Natural killer cell (primary cell): ENCODE results near the gene SAMD8. TPM values are rescaled to one million over a fixed set of nuclear protein-coding genes. Genes with fewer than 3 reads are reported as not detected.
"Not testable (repeated sequence)": the region's sequence is repeated elsewhere in the genome, so short reads cannot be mapped to it uniquely, and the experiment has no call there.

ENCODE experiments used
- ATAC-seq, 3 donors: fragments of 150-1000 bp in 2 of 3; fragments of 200-7000 bp in 1 of 3; cut with Tn5 transposase; 1 replicate in 1 of 3; 2 replicates in 2 of 3; pipeline ENCODE4 v1.10.0; 2021; ENCODE audit warnings: mild to moderate bottlenecking in 2 of 3, moderate library complexity in 2 of 3
- DNase-seq, 2 donors: peaks; one replicate each; pipeline versions ENCODE4 v3.0.0 to v3.0.0-alpha.2; 2013 to 2021; ENCODE audit warnings: mixed read lengths in 1 of 2
- H3K27ac ChIP-seq: one replicate; pipeline ENCODE4 v1.5.1; 2013; ENCODE audit warnings: mild to moderate bottlenecking, low read length
- H3K27me3 ChIP-seq: one replicate; pipeline ENCODE4 v1.6.1; 2013; ENCODE audit warnings: low read length; ENCODE audit not compliant: control insufficient read depth, insufficient read depth
- H3K36me3 ChIP-seq: one replicate; pipeline ENCODE4 v1.6.1; 2013; ENCODE audit warnings: low read length; ENCODE audit not compliant: control insufficient read depth, insufficient read depth
- H3K4me1 ChIP-seq: one replicate; pipeline ENCODE4 v1.6.1; 2013; ENCODE audit warnings: low read length; ENCODE audit not compliant: control insufficient read depth, insufficient read depth
- H3K4me3 ChIP-seq: one replicate; pipeline ENCODE4 v1.5.1; 2013; ENCODE audit warnings: low read length
- H3K9me3 ChIP-seq: one replicate; pipeline ENCODE4 v1.6.1; 2013; ENCODE audit warnings: low read length; ENCODE audit not compliant: control insufficient read depth, insufficient read depth
- H3K27ac Mint-ChIP-seq, 2 donors: one replicate each; pipeline ENCODE4 v1.8.0; 2022; ENCODE audit warnings: mild to moderate bottlenecking in 2 of 2, mixed read lengths in 2 of 2, moderate library complexity in 1 of 2
- H3K27me3 Mint-ChIP-seq, 2 donors: one replicate each; pipeline ENCODE4 v1.8.0; 2022; ENCODE audit warnings: low read depth in 2 of 2, mixed read lengths in 2 of 2
- H3K36me3 Mint-ChIP-seq: one replicate; pipeline ENCODE4 v1.8.0; 2022; ENCODE audit warnings: mixed read lengths
- H3K4me1 Mint-ChIP-seq, 2 donors: one replicate each; pipeline ENCODE4 v1.8.0; 2022; ENCODE audit warnings: mixed read lengths in 2 of 2
- H3K4me3 Mint-ChIP-seq: one replicate; pipeline ENCODE4 v1.8.0; 2022; ENCODE audit warnings: mild to moderate bottlenecking, moderate library complexity, mixed read lengths
- H3K9me3 Mint-ChIP-seq, 2 donors: one replicate each; pipeline ENCODE4 v1.8.0; 2022; ENCODE audit warnings: mixed read lengths in 2 of 2
- WGBS: methylation state at CpG from one replicate; pipeline ENCODE4 v1.1.7; 2013; ENCODE audit warnings: missing lambda C conversion rate; ENCODE audit not compliant: insufficient coverage; 5-methylcytosine and 5-hydroxymethylcytosine counted together
- intact Hi-C: fragments of 100-400 bp; cut with micrococcal nuclease; formaldehyde crosslinking; loops from one replicate; pipeline ENCODE4 v1.14.2; 2022
- total RNA-seq, 4 donors: library from RNA; stranded (reverse); fragments of 120-200 nt in 1 of 4; gene quantifications; one replicate each; pipeline versions ENCODE4 v1.2.3 to v1.2.4, GENCODE V29; 2013 to 2022
- TF ChIP-seq, protein P1 (sequence below): fragments of 200-600 bp; IDR thresholded peaks from one replicate; pipeline ENCODE4 v1.8.0; 2022; ENCODE audit warnings: antibody characterized with exemption

SAMD8 gene
- total RNA-seq, 3 donors from 2014 or later (not counting 1 experiment from before 2014, with no cell fraction given) = 26.6 to 30.9 (median 29.6) TPM

DNA sequence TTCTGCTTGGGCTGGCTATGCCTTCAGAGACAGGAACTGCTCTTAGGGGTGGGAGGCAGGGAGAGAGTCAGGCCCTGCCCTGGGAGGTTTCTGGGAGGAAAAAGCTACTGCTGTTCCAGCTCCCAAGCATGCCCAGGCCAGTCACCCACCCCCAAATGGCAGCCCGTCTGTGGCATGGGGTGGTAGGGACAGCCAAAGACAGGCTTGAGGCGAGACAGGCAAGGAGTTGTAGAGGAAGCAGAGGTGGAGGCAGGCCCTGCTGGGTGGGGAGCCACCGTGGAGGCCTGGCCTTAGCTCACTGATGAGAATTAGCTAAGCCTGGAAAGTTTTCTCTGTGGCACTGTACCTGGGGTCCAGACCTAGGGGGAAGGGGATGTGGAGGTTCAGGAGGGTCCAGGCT lies 6.6 kb upstream of the SAMD8 start:
- no peak overlapping the region for H3K4me3 ChIP-seq
- peaks cover 0 to 6% of the 10 kb centered on the region in 2 donors for H3K4me1 Mint-ChIP-seq
- H3K27me3 Mint-ChIP-seq = no peaks in the 10 kb centered on the region
- WGBS = 83% methylated on average over 3 of the region's 3 CpGs
- no peaks in the 10 kb centered on the region for H3K36me3 Mint-ChIP-seq
- H3K9me3 ChIP-seq = no peaks in the 10 kb centered on the region
- DNase-seq (no peak), ATAC-seq (no peak)
- H3K4me1 ChIP-seq = peaks cover 5% of the 10 kb centered on the region
- H3K27ac ChIP-seq = no peak overlapping the region
- H3K4me3 Mint-ChIP-seq = no peak overlapping the region
- H3K27me3 ChIP-seq = no peaks in the 10 kb centered on the region
- no peak overlapping the region for H3K27ac Mint-ChIP-seq
- TF ChIP-seq, protein P1, sequence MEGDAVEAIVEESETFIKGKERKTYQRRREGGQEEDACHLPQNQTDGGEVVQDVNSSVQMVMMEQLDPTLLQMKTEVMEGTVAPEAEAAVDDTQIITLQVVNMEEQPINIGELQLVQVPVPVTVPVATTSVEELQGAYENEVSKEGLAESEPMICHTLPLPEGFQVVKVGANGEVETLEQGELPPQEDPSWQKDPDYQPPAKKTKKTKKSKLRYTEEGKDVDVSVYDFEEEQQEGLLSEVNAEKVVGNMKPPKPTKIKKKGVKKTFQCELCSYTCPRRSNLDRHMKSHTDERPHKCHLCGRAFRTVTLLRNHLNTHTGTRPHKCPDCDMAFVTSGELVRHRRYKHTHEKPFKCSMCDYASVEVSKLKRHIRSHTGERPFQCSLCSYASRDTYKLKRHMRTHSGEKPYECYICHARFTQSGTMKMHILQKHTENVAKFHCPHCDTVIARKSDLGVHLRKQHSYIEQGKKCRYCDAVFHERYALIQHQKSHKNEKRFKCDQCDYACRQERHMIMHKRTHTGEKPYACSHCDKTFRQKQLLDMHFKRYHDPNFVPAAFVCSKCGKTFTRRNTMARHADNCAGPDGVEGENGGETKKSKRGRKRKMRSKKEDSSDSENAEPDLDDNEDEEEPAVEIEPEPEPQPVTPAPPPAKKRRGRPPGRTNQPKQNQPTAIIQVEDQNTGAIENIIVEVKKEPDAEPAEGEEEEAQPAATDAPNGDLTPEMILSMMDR = no peak
- intact Hi-C loops = no loop called here
- H3K36me3 ChIP-seq = no peaks in the 10 kb centered on the region
- H3K9me3 Mint-ChIP-seq = no peaks in the 10 kb centered on the region

DNA sequence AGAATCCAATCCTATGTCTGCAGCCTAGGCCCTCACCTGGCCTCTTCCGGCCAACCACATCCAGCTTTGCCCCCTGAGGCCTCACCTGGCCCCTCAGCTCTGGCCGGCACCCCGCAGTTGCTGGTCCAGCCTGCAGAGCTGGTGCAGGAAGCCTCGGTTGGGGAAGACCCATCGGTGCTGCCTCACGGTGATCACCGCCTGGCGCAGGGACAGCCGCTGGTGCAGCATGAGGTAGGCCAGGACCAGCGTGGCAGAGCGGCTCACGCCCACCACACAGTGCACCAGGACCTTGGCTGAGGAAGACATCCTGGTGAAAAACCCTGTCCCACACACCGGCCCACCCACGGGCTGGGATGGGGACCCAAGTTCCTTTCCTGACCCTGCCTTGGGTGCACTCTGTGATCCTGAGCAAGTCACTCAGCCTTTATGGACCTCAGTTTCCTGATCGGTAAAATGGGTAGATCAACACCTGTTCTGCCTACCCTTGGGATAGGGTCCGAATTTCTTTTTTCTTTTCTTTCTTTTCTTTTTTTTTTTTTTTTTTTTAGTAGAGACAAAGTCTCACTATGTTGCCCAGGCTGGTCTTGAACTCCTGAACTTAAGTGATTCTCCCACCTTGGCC lies 5.8 kb upstream of the SAMD8 start:
- Histone ChIP-seq H3K4me3 (no peak overlapping the region), H3K4me1 (peaks cover 6% of the 10 kb centered on the region), H3K27ac (no peak overlapping the region), H3K9me3 (no peaks in the 10 kb centered on the region), H3K27me3 (no peaks in the 10 kb centered on the region), H3K36me3 (no peaks in the 10 kb centered on the region)
- ATAC-seq (no peak), DNase-seq (no peak)
- H3K36me3 Mint-ChIP-seq = no peaks in the 10 kb centered on the region
- no peaks in the 10 kb centered on the region for H3K27me3 Mint-ChIP-seq
- H3K4me1 Mint-ChIP-seq = peaks cover 0 to 2% of the 10 kb centered on the region in 2 donors
- 92% methylated on average over 16 of the region's 16 CpGs for WGBS
- intact Hi-C loops = no loop called here
- no peak overlapping the region for H3K27ac Mint-ChIP-seq
- H3K9me3 Mint-ChIP-seq = no peaks in the 10 kb centered on the region
- no peak overlapping the region for H3K4me3 Mint-ChIP-seq
- TF ChIP-seq, protein P1 = no peak

DNA sequence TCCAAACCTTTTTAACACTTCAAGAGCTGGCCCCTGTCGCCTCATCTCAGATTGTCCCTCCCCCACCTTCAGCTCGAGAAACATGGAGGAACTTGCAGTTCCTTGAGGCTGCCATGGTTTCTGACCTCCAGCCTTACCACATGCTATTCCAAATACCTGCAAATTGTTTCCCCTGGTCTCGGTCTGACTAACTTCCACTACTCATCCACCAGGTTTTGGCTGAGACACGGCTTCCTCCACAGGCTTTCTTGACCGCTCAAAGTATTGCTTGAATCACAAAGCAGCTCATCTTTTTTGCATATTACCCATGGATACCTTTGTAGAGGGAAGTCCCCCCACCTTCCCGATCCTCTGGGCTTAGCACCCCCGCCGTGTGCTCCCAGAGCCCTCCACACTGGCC lies 5.2 kb upstream of the SAMD8 start:
- intact Hi-C loops = no loop called here
- TF ChIP-seq, protein P1 = no peak
- Histone ChIP-seq H3K36me3 (no peaks in the 10 kb centered on the region), H3K4me3 (no peak overlapping the region), H3K27ac (no peak overlapping the region), H3K4me1 (peaks cover 10% of the 10 kb centered on the region), H3K27me3 (no peaks in the 10 kb centered on the region), H3K9me3 (no peaks in the 10 kb centered on the region)
- H3K36me3 Mint-ChIP-seq = no peaks in the 10 kb centered on the region
- no peaks in the 10 kb centered on the region for H3K9me3 Mint-ChIP-seq
- no peaks in the 10 kb centered on the region for H3K4me1 Mint-ChIP-seq
- H3K27me3 Mint-ChIP-seq = no peaks in the 10 kb centered on the region
- no peak overlapping the region for H3K4me3 Mint-ChIP-seq
- DNase-seq (no peak), ATAC-seq (no peak)
- no peak overlapping the region for H3K27ac Mint-ChIP-seq
- 90% methylated on average over 8 of the region's 8 CpGs for WGBS

DNA sequence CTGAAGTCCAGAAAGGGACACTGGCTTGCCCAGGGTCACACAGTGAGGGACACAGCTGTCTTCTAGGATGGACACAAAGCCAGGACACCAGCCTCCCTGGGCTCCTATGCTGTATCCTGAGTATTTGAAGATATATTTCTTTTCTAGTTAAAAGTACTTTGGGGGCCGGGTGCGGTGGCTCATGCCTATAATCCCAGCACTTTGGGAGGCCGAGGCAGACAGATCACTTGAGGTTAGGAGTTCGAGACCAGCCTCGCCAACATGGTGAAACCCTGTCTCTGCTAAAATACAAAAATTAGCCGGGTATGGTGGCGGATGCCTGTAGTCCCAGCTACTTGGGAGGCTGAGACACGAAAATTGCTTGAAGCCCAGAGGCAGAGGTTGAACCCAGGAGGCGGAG lies 4.6 kb upstream of the SAMD8 start:
- H3K4me3 ChIP-seq, H3K4me1 Mint-ChIP-seq, intact Hi-C loops, H3K9me3 Mint-ChIP-seq, DNase-seq, H3K9me3 ChIP-seq, H3K36me3 Mint-ChIP-seq, ATAC-seq, H3K4me3 Mint-ChIP-seq, H3K27me3 ChIP-seq, H3K27me3 Mint-ChIP-seq, H3K27ac Mint-ChIP-seq, H3K27ac ChIP-seq, H3K36me3 ChIP-seq: not testable (repeated sequence)
- peaks cover 10% of the 10 kb centered on the region for H3K4me1 ChIP-seq
- 94% methylated on average over 9 of the region's 9 CpGs for WGBS
